Measurements from ENCODE around the gene MGA.
A peak's percentile ranks its signal among the peaks of the same experiment; 100 is the strongest.
"Not testable (repeated sequence)": the region's sequence is repeated elsewhere in the genome, so short reads cannot be mapped to it uniquely, and the experiment has no call there.

MGA gene

GRCh38 chr15:41727143-41727542 lies 66.9 kb downstream of the MGA start:
- no peak for DNase-seq

GRCh38 chr15:41728061-41728460 lies 67.9 kb downstream of the MGA start:
- DNase-seq = not testable (repeated sequence)

- no peak for DNase-seq
Measured at GRCh38 chr15:41730543-41730942, 70.3 kb downstream of the MGA start.

- DNase-seq = no peak
Measured at GRCh38 chr15:41732483-41732882, 72.3 kb downstream of the MGA start.

- no peak for DNase-seq
Measured at GRCh38 chr15:41734079-41734478, 73.9 kb downstream of the MGA start.

- no peak for DNase-seq
Measured at GRCh38 chr15:41735046-41735445, 74.8 kb downstream of the MGA start.

- not testable (repeated sequence) for DNase-seq
Measured at GRCh38 chr15:41735492-41735891, 75.3 kb downstream of the MGA start.

- DNase-seq = no peak
Measured at GRCh38 chr15:41746802-41747201, 86.6 kb downstream of the MGA start.

- DNase-seq = no peak
Measured at GRCh38 chr15:41756198-41756597, 96.0 kb downstream of the MGA start.

- peak; percentile 67 for DNase-seq
Measured at GRCh38 chr15:41772720-41773331, 112.6 kb downstream of the MGA start.

GRCh38 chr15:41773332-41773728 lies 113.1 kb downstream of the MGA start:
- DNase-seq = no peak

- DNase-seq = no peak
Measured at GRCh38 chr15:41773729-41774061, 113.5 kb downstream of the MGA start.

GRCh38 chr15:41774062-41774881 lies 114.1 kb downstream of the MGA start, which contains the start of gene MAPKBP1:
TSS of gene MAPKBP1 (plus strand) at chr15:41774484. CDS start at chr15:41775276, 792 bp downstream.
- peak; percentile 99 for DNase-seq

- DNase-seq = no peak
Measured at GRCh38 chr15:41774882-41775417, 114.7 kb downstream of the MGA start.

- DNase-seq = no peak
Measured at GRCh38 chr15:41775651-41776050, 115.4 kb downstream of the MGA start.

- DNase-seq = no peak
Measured at GRCh38 chr15:41777421-41777973, 117.3 kb downstream of the MGA start.

- DNase-seq = no peak
Measured at GRCh38 chr15:41778521-41778920, 118.3 kb downstream of the MGA start.

- no peak for DNase-seq
Measured at GRCh38 chr15:41779662-41780157, 119.5 kb downstream of the MGA start.

- no peak for DNase-seq
Measured at GRCh38 chr15:41780266-41780665, 120.1 kb downstream of the MGA start.

- no peak for DNase-seq
Measured at GRCh38 chr15:41780727-41781126, 120.5 kb downstream of the MGA start.

- DNase-seq = no peak
Measured at GRCh38 chr15:41782371-41783282, 122.4 kb downstream of the MGA start.

- DNase-seq = no peak
Measured at GRCh38 chr15:41783296-41783695, 123.1 kb downstream of the MGA start.

- DNase-seq = no peak
Measured at GRCh38 chr15:41788262-41788661, 128.1 kb downstream of the MGA start.

Data from CD4-positive, alpha-beta T cell treated with Interleukin-17A for 4 hours (primary cell).